GM19238 (cell line): ENCODE measurements around the gene ADIPOQ.
"Not testable (repeated sequence)": the region's sequence is repeated elsewhere in the genome, so short reads cannot be mapped to it uniquely, and the experiment has no call there.

Experiments
- DNase-seq: peaks from one replicate; pipeline ENCODE4 v3.0.0; 2011; ENCODE audit warnings: low spot score; ENCODE audit not compliant: insufficient read length

Gene ADIPOQ

GRCh38 chr3:186870421-186871201 lies 28.1 kb downstream of the ADIPOQ start:
- no peak for DNase-seq

- no peak for DNase-seq
Observed at GRCh38 chr3:186871403-186871924, 29.0 kb downstream of the ADIPOQ start.

GRCh38 chr3:186873796-186874195 lies 31.3 kb downstream of the ADIPOQ start:
- DNase-seq, result not testable (repeated sequence)

- DNase-seq, result not testable (repeated sequence)
Observed at GRCh38 chr3:186874216-186874615, 31.7 kb downstream of the ADIPOQ start.

GRCh38 chr3:186874841-186875240 lies 32.3 kb downstream of the ADIPOQ start:
- not testable (repeated sequence) for DNase-seq

GRCh38 chr3:186875708-186876107 lies 33.2 kb downstream of the ADIPOQ start:
- no peak for DNase-seq

- DNase-seq, result no peak
Observed at GRCh38 chr3:186879781-186880180, 37.3 kb downstream of the ADIPOQ start.

- no peak for DNase-seq
Observed at GRCh38 chr3:186880406-186880805, 37.9 kb downstream of the ADIPOQ start.

GRCh38 chr3:186882150-186882524 lies 39.6 kb downstream of the ADIPOQ start:
- DNase-seq, result no peak

GRCh38 chr3:186882881-186883685 lies 40.6 kb downstream of the ADIPOQ start:
- no peak for DNase-seq

- no peak for DNase-seq
Observed at GRCh38 chr3:186883686-186884058, 41.2 kb downstream of the ADIPOQ start.

- not testable (repeated sequence) for DNase-seq
Observed at GRCh38 chr3:186884868-186885267, 42.4 kb downstream of the ADIPOQ start.

- DNase-seq, result no peak
Observed at GRCh38 chr3:186886202-186886981, 43.9 kb downstream of the ADIPOQ start.

GRCh38 chr3:186887507-186887938 lies 45.0 kb downstream of the ADIPOQ start:
- DNase-seq, result not testable (repeated sequence)

- no peak for DNase-seq
Observed at GRCh38 chr3:186888569-186888968, 46.1 kb downstream of the ADIPOQ start.

- DNase-seq, result not testable (repeated sequence)
Observed at GRCh38 chr3:186889698-186890097, 47.2 kb downstream of the ADIPOQ start.

GRCh38 chr3:186890911-186891310 lies 48.4 kb downstream of the ADIPOQ start:
- DNase-seq, result no peak

GRCh38 chr3:186893071-186893470 lies 50.6 kb downstream of the ADIPOQ start:
- DNase-seq, result not testable (repeated sequence)

- DNase-seq, result no peak
Observed at GRCh38 chr3:186895406-186895805, 52.9 kb downstream of the ADIPOQ start.

- no peak for DNase-seq
Observed at GRCh38 chr3:186896006-186896405, 53.5 kb downstream of the ADIPOQ start.

- DNase-seq, result no peak
Observed at GRCh38 chr3:186896875-186897274, 54.4 kb downstream of the ADIPOQ start.
